HEK293 (cell line): ENCODE results near the gene KHSRP.
A peak's percentile ranks its signal among the peaks of the same experiment; 100 is the strongest.

Experiments used
- EGR2 ChIP-seq: fragments of 450-650 bp; formaldehyde crosslinking; IDR thresholded peaks from 2 replicates; pipeline ENCODE4 v1.5.1; 2016; ENCODE audit warnings: low read depth, missing biosample characterization, missing genetic modification characterization
- FEZF1 ChIP-seq: fragments of 450-650 bp; formaldehyde crosslinking; IDR thresholded peaks from 2 replicates; pipeline ENCODE4 v1.5.1; 2016; ENCODE audit warnings: missing biosample characterization, missing genetic modification characterization
- GLIS2 ChIP-seq: fragments of 450-650 bp; formaldehyde crosslinking; IDR thresholded peaks from 2 replicates; pipeline ENCODE4 v1.5.1; 2016; ENCODE audit warnings: missing biosample characterization, missing genetic modification characterization
- KLF1 ChIP-seq: fragments of 450-650 bp; formaldehyde crosslinking; IDR thresholded peaks from 2 replicates; pipeline ENCODE4 v1.5.1; 2016; ENCODE audit warnings: missing biosample characterization, missing genetic modification characterization
- KLF10 ChIP-seq: fragments of 450-650 bp; IDR thresholded peaks from 2 replicates; pipeline ENCODE4 v1.5.1; 2018; ENCODE audit warnings: missing biosample characterization, mild to moderate bottlenecking, missing genetic modification characterization
- KLF7 ChIP-seq: fragments of 450-650 bp; formaldehyde crosslinking; IDR thresholded peaks from 2 replicates; pipeline ENCODE4 v1.5.1; 2016; ENCODE audit warnings: missing biosample characterization, missing genetic modification characterization, borderline replicate concordance
- KLF8 ChIP-seq: fragments of 450-650 bp; formaldehyde crosslinking; IDR thresholded peaks from 2 replicates; pipeline ENCODE4 v1.5.1; 2016; ENCODE audit warnings: missing biosample characterization, missing genetic modification characterization
- KLF9 ChIP-seq: fragments of 450-650 bp; formaldehyde crosslinking; IDR thresholded peaks from 2 replicates; pipeline ENCODE4 v1.5.1; 2016; ENCODE audit warnings: missing biosample characterization, missing genetic modification characterization, low read depth
- MEIS1 ChIP-seq: sonication (generic); formaldehyde crosslinking; IDR thresholded peaks from 2 replicates; pipeline ENCODE4 v1.8.1; 2022; ENCODE audit warnings: missing genetic modification reagents, mild to moderate bottlenecking, borderline replicate concordance
- RBAK ChIP-seq: fragments of 450-650 bp; formaldehyde crosslinking; IDR thresholded peaks from 2 replicates; pipeline ENCODE4 v1.5.1; 2016; ENCODE audit warnings: missing biosample characterization, missing genetic modification characterization
- SCRT1 ChIP-seq: fragments of 450-650 bp; formaldehyde crosslinking; IDR thresholded peaks from 2 replicates; pipeline ENCODE4 v1.5.1; 2016; ENCODE audit warnings: missing biosample characterization, missing genetic modification characterization, borderline replicate concordance
- YY1 ChIP-seq: fragments of 450-650 bp; formaldehyde crosslinking; IDR thresholded peaks from 2 replicates; pipeline ENCODE4 v1.5.1; 2018; ENCODE audit warnings: missing biosample characterization, missing genetic modification characterization
- ZBTB8A ChIP-seq: fragments of 450-650 bp; formaldehyde crosslinking; IDR thresholded peaks from 2 replicates; pipeline ENCODE4 v1.5.1; 2016; ENCODE audit warnings: missing biosample characterization, missing genetic modification characterization
- ZFP41 ChIP-seq: fragments of 450-650 bp; formaldehyde crosslinking; IDR thresholded peaks from 2 replicates; pipeline ENCODE4 v1.5.1; 2016; ENCODE audit warnings: missing biosample characterization, missing genetic modification characterization, borderline replicate concordance
- ZFP69B ChIP-seq: fragments of 450-650 bp; formaldehyde crosslinking; IDR thresholded peaks from 2 replicates; pipeline ENCODE4 v1.5.1; 2016; ENCODE audit warnings: missing biosample characterization, missing genetic modification characterization
- ZNF10 ChIP-seq: fragments of 450-650 bp; formaldehyde crosslinking; IDR thresholded peaks from 2 replicates; pipeline ENCODE4 v1.5.1; 2017; ENCODE audit warnings: missing biosample characterization, missing genetic modification characterization
- ZNF112 ChIP-seq: fragments of 450-650 bp; formaldehyde crosslinking; IDR thresholded peaks from 2 replicates; pipeline ENCODE4 v1.5.0; 2017; ENCODE audit warnings: missing biosample characterization, missing genetic modification characterization
- ZNF132 ChIP-seq: fragments of 450-650 bp; formaldehyde crosslinking; IDR thresholded peaks from 2 replicates; pipeline ENCODE4 v1.5.1; 2017; ENCODE audit warnings: missing biosample characterization, missing genetic modification characterization, borderline replicate concordance
- ZNF146 ChIP-seq: fragments of 450-650 bp; formaldehyde crosslinking; IDR thresholded peaks from 2 replicates; pipeline ENCODE4 v1.5.1; 2016; ENCODE audit warnings: missing biosample characterization, missing genetic modification characterization
- ZNF202 ChIP-seq: fragments of 450-650 bp; formaldehyde crosslinking; IDR thresholded peaks from 2 replicates; pipeline ENCODE4 v1.5.1; 2016; ENCODE audit warnings: missing biosample characterization, missing genetic modification characterization, borderline replicate concordance
- ZNF223 ChIP-seq: fragments of 450-650 bp; formaldehyde crosslinking; IDR thresholded peaks from 2 replicates; pipeline ENCODE4 v1.5.1; 2016; ENCODE audit warnings: missing biosample characterization, missing genetic modification characterization
- ZNF24 ChIP-seq: fragments of 450-650 bp; formaldehyde crosslinking; IDR thresholded peaks from 2 replicates; pipeline ENCODE4 v1.5.1; 2016; ENCODE audit warnings: missing biosample characterization, missing genetic modification characterization
- ZNF274 ChIP-seq, 2 experiments: fragments of 200-500 bp in 1 of 2; fragments of 450-650 bp in 1 of 2; sonication (Bioruptor generic) in 1 of 2; formaldehyde crosslinking in 1 of 2; IDR thresholded peaks; 2 replicates each; pipeline versions ENCODE4 v1.5.1 to v1.6.1; 2014 to 2016; ENCODE audit warnings: borderline replicate concordance in 1 of 2, inconsistent platforms in 1 of 2, low read length in 1 of 2, missing biosample characterization in 1 of 2, missing genetic modification characterization in 1 of 2
- ZNF292 ChIP-seq: fragments of 450-650 bp; formaldehyde crosslinking; IDR thresholded peaks from 2 replicates; pipeline ENCODE4 v1.5.1; 2016; ENCODE audit warnings: low read depth, missing biosample characterization, missing genetic modification characterization, borderline replicate concordance
- ZNF335 ChIP-seq: fragments of 450-650 bp; formaldehyde crosslinking; conservative IDR thresholded peaks from 2 replicates; pipeline ENCODE4 v1.5.1; 2016; ENCODE audit warnings: missing biosample characterization, missing genetic modification characterization
- ZNF362 ChIP-seq: fragments of 450-650 bp; formaldehyde crosslinking; IDR thresholded peaks from 2 replicates; pipeline ENCODE4 v1.5.1; 2016; ENCODE audit warnings: missing biosample characterization, missing genetic modification characterization
- ZNF37A ChIP-seq: fragments of 450-650 bp; IDR thresholded peaks from 2 replicates; pipeline ENCODE4 v1.5.1; 2018; ENCODE audit warnings: missing biosample characterization, missing genetic modification characterization
- ZNF560 ChIP-seq: fragments of 450-650 bp; formaldehyde crosslinking; IDR thresholded peaks from 2 replicates; pipeline ENCODE4 v1.5.1; 2017; ENCODE audit warnings: missing biosample characterization, missing genetic modification characterization, borderline replicate concordance
- ZNF600 ChIP-seq: fragments of 450-650 bp; formaldehyde crosslinking; IDR thresholded peaks from 2 replicates; pipeline ENCODE4 v1.5.1; 2016; ENCODE audit warnings: missing biosample characterization, missing genetic modification characterization
- ZNF610 ChIP-seq: fragments of 450-650 bp; formaldehyde crosslinking; IDR thresholded peaks from 2 replicates; pipeline ENCODE4 v1.5.1; 2016; ENCODE audit warnings: missing biosample characterization, missing genetic modification characterization, borderline replicate concordance
- ZNF654 ChIP-seq: fragments of 450-650 bp; formaldehyde crosslinking; IDR thresholded peaks from 2 replicates; pipeline ENCODE4 v1.5.1; 2016; ENCODE audit warnings: low read depth, missing biosample characterization, missing genetic modification characterization
- ZNF664 ChIP-seq: fragments of 450-650 bp; formaldehyde crosslinking; IDR thresholded peaks from 2 replicates; pipeline ENCODE4 v1.5.1; 2016; ENCODE audit warnings: missing biosample characterization, missing genetic modification characterization
- ZNF701 ChIP-seq: fragments of 450-650 bp; formaldehyde crosslinking; IDR thresholded peaks from 2 replicates; pipeline ENCODE4 v1.5.1; 2016; ENCODE audit warnings: missing biosample characterization, missing genetic modification characterization
- ZNF704 ChIP-seq: fragments of 450-650 bp; formaldehyde crosslinking; IDR thresholded peaks from 2 replicates; pipeline ENCODE4 v1.5.1; 2016; ENCODE audit warnings: missing biosample characterization, missing genetic modification characterization
- ZNF792 ChIP-seq: fragments of 450-650 bp; formaldehyde crosslinking; IDR thresholded peaks from 2 replicates; pipeline ENCODE4 v1.5.1; 2016; ENCODE audit warnings: missing biosample characterization, missing genetic modification characterization
- ZNF843 ChIP-seq: fragments of 450-650 bp; formaldehyde crosslinking; IDR thresholded peaks from 2 replicates; pipeline ENCODE4 v1.5.1; 2016; ENCODE audit warnings: missing biosample characterization, missing genetic modification characterization
- ZSCAN30 ChIP-seq: fragments of 450-650 bp; IDR thresholded peaks from 2 replicates; pipeline ENCODE4 v1.5.1; 2018; ENCODE audit warnings: missing biosample characterization, mild to moderate bottlenecking, missing genetic modification characterization, moderate library complexity
- TF ChIP-seq, protein P1 (sequence below): IDR thresholded peaks from 2 replicates; pipeline ENCODE4 v1.6.1; 2011; ENCODE audit warnings: mild to moderate bottlenecking, low read depth, low read length, borderline replicate concordance
- TF ChIP-seq, protein P2 (sequence below): sonication (generic); formaldehyde crosslinking; IDR thresholded peaks from 2 replicates; pipeline ENCODE4 v1.8.1; 2022; ENCODE audit warnings: mild to moderate bottlenecking, moderate library complexity, missing genetic modification reagents

Gene KHSRP

DNA sequence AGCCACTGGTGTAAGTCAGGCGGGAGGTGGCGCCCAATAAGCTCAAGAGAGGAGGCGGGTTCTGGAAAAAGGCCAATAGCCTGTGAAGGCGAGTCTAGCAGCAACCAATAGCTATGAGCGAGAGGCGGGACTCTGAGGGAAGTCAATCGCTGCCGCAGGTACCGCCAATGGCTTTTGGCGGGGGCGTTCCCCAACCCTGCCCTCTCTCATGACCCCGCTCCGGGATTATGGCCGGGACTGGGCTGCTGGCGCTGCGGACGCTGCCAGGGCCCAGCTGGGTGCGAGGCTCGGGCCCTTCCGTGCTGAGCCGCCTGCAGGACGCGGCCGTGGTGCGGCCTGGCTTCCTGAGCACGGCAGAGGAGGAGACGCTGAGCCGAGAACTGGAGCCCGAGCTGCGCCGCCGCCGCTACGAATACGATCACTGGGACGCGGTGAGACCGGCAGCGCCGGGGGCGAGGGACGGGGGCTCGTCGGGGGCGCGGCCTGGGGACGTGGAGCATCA, 52.0 kb downstream of the KHSRP start, which contains the start of gene ALKBH7 (continued):
- peak; percentile 85 for TF ChIP-seq KLF9 (tag by site-specific recombination)
- TF ChIP-seq ZFP41 (tag by site-specific recombination): no peak
- 0 out of 2 replicates have a peak, but pooled peaks have one; percentile 13 for TF ChIP-seq ZBTB8A (tag by site-specific recombination)
- TF ChIP-seq ZNF610 (tag by site-specific recombination): peak; percentile 54; the same call in 1 of the 2 replicates
- TF ChIP-seq, protein P1, sequence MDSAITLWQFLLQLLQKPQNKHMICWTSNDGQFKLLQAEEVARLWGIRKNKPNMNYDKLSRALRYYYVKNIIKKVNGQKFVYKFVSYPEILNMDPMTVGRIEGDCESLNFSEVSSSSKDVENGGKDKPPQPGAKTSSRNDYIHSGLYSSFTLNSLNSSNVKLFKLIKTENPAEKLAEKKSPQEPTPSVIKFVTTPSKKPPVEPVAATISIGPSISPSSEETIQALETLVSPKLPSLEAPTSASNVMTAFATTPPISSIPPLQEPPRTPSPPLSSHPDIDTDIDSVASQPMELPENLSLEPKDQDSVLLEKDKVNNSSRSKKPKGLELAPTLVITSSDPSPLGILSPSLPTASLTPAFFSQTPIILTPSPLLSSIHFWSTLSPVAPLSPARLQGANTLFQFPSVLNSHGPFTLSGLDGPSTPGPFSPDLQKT: no peak
- 0 out of 2 replicates have a peak, but pooled peaks have one; percentile 16 for TF ChIP-seq ZNF843 (tag by site-specific recombination)
- no peak for TF ChIP-seq RBAK
- peak; percentile 75 for TF ChIP-seq YY1 (tag by site-specific recombination)
- no peak for TF ChIP-seq ZNF701
- peak; percentile 83 for TF ChIP-seq ZNF335 (tag by site-specific recombination)
- TF ChIP-seq ZNF654 (tag by site-specific recombination): no peak
- no peak for TF ChIP-seq ZNF202 (tag by site-specific recombination)
- TF ChIP-seq KLF1 (tag by site-specific recombination): peak; percentile 61; the same call in 1 of the 2 replicates
- TF ChIP-seq KLF7 (tag by site-specific recombination): no peak
- no peak for TF ChIP-seq ZNF274 (IDR thresholded peaks at IDR 0.05; ENCODE audit: low read length)
- TF ChIP-seq ZNF274 (tag by site-specific recombination; IDR thresholded peaks at IDR 0.05; ENCODE audit: borderline replicate concordance): no peak
- no peak; the same call in 1 of the 2 replicates for TF ChIP-seq GLIS2
- TF ChIP-seq ZNF132 (tag by site-specific recombination): no peak
- 0 out of 2 replicates have a peak, but pooled peaks have one; percentile 63 for TF ChIP-seq EGR2 (tag by site-specific recombination)
- no peak for TF ChIP-seq ZNF560 (tag by site-specific recombination)
- TF ChIP-seq ZNF362 (tag by site-specific recombination): no peak
- no peak for TF ChIP-seq SCRT1 (tag by site-specific recombination)
- no peak for TF ChIP-seq ZNF112 (tag by site-specific recombination)
- TF ChIP-seq ZNF792 (tag by site-specific recombination): no peak
- TF ChIP-seq ZSCAN30 (tag by site-specific recombination): peak; percentile 25; the same call in 1 of the 2 replicates
- TF ChIP-seq, protein P2, sequence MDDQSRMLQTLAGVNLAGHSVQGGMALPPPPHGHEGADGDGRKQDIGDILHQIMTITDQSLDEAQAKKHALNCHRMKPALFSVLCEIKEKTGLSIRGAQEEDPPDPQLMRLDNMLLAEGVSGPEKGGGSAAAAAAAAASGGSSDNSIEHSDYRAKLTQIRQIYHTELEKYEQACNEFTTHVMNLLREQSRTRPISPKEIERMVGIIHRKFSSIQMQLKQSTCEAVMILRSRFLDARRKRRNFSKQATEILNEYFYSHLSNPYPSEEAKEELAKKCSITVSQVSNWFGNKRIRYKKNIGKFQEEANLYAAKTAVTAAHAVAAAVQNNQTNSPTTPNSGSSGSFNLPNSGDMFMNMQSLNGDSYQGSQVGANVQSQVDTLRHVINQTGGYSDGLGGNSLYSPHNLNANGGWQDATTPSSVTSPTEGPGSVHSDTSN: peak; percentile 86; the same call in 1 of the 2 replicates
- TF ChIP-seq ZNF292 (tag by site-specific recombination): no peak
- peak; percentile 18; the same call in 1 of the 2 replicates for TF ChIP-seq ZNF146
- no peak for TF ChIP-seq ZFP69B (tag by site-specific recombination)
- no peak for TF ChIP-seq ZNF37A
- TF ChIP-seq ZNF24 (tag by site-specific recombination): no peak
- no peak for TF ChIP-seq MEIS1 (CRISPR knock-in tag)
- TF ChIP-seq FEZF1 (tag by site-specific recombination): peak; percentile 50
- TF ChIP-seq ZNF600 (tag by site-specific recombination): peak; percentile 56
- TF ChIP-seq ZNF10: no peak
- TF ChIP-seq KLF8 (tag by site-specific recombination): peak; percentile 67; the same call in 1 of the 2 replicates
- TF ChIP-seq ZNF223 (tag by site-specific recombination): no peak
- TF ChIP-seq ZNF704 (tag by site-specific recombination): no peak
- peak; percentile 100 for TF ChIP-seq KLF10 (tag by site-specific recombination)
- TF ChIP-seq ZNF664 (tag by site-specific recombination): no peak
